Bone marrow (tissue), 2 donors: Measurements from ENCODE around the gene RBM43.
"Not testable (repeated sequence)": the region's sequence is repeated elsewhere in the genome, so short reads cannot be mapped to it uniquely, and the experiment has no call there.

Experiments used
- DNase-seq, 2 donors: peaks; one replicate each; lab custom pipeline; 2025; lab: John Stamatoyannopoulos, UW

RBM43 gene

DNA sequence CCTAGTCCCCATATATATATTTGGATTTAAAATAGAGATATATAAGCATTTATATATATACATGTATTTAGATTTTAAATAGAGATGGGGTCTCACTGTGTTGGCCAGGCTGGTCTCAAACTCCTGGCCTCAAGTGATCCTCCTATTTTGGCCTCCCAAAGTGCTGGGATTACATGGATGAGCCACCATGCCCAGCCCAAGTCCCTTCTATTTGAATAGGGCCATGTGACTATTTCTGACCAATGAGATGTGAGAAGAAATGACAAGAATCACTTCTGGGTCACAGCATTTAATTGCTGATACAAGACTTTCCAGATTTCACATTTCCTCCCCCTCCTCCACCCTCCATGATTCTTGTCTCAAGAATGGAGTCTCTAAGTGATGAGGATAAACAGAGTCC is 6.4 kb upstream of the RBM43 start:
- no peak for DNase-seq

- no peak for DNase-seq
These were observed 5.9 kb upstream of the RBM43 start for GRCh38 chr2:151267537-151267936.

DNA sequence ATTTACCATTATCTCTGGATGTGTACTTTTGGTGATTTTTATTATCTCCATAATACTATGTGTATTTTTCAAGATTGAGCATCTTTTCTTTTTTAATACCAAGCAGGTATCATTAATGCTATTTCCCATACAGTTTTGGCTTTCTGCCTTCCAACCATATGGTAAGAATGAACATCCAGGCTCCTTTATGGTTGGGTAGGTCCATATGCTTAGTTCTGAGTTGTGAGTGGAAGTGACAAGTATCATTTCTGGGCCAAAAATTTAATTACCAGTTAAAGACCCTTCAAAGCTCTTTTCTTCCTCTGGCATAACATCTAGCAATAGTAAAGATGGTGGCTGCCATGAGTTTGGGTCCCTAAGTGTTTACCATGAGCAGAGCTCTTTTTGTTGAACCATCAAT is 4.3 kb upstream of the RBM43 start:
- no peak for DNase-seq

DNA sequence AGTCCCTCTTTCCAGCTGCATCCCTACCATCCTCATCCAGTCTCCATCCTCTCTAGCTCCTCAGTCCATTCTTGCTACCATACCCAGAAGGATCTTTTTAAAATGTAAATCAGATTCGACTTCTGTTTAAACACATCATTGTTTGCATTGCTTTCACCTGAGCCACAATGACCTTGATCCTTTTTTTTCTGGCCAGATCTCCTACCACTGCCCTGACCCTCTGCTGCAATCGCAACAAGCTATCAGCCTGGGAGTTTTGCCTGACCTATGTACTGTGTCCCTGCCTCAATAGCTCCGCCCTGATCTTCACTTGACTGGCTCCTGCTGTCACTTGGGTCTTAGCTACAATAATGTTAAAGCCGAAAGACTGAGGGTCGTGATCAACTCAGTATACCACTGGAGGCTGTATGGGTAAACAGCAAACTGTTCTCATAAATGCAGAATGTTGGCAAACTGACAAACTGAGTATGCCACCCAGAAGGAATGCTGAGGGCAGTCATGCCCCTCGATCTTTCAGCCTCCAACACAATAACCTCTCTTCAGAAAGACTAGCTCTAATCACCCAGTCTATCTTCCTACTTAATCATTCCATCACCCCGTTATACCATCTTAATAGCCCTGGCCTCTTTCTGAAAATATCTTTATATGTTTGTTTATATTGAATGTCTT is 2.6 kb upstream of the RBM43 start:
- DNase-seq = no peak

GRCh38 chr2:151262629-151263028 is 966 bp upstream of the RBM43 start:
- no peak for DNase-seq

- DNase-seq = no peak
These were observed 271 bp upstream of the RBM43 start for GRCh38 chr2:151261977-151262291.

DNA sequence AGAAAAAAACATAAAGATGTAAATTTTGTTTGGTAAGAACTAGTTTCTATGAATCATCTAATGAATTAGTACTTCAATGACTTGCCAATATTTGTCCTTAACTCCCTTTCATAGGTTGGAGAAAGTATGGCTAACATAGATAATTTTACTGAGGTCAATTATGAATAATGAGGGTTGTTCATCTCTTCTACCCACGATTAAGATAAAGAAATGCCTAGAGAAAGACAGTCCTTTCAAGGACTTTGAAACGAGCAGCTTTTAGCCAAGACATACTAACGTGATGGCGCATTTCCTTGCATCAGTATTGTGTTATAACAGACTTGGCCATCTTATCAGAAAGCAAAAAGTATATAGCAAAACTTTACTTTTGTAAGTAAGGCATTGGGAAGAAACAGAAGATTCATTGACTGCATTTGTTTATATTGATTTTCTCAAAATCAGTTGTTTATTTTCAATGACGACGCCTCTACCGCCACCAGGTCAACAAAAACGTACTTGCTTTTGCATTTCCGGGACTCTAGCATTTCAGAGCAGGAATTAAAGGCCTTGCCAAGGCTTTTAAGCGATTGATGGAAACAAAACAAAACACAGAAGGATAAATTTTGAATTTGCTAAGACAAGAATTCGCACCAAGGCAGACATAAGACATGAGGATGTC is 961 bp downstream of the RBM43 start:
- no peak for DNase-seq

GRCh38 chr2:151258121-151258520 is 3.5 kb downstream of the RBM43 start:
- no peak for DNase-seq

- DNase-seq = no peak
These were observed 9.0 kb downstream of the RBM43 start for GRCh38 chr2:151252646-151253045.

DNA sequence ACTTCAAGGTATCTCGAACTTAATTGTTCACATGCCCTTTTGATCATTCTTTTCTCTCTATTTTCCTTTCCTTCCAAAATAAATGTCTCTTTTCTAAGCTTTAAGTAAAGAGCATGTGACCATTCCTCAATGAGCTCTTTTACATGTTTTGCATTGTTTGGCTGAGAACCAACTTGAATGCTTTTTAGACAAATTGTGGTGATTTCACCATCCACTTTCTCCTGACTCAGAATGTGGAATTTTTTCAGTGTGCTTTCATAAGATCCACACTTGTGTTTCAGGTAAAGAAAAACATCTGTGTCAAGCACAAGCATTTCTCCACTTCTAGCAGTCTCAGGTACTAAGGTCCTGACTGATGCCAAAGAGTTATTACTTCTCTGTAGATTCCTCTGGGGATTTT is 10.7 kb downstream of the RBM43 start:
- DNase-seq = no peak

- DNase-seq = no peak
These were observed 14.2 kb downstream of the RBM43 start for GRCh38 chr2:151247432-151247831.

GRCh38 chr2:151246152-151246551 is 15.5 kb downstream of the RBM43 start:
- no peak for DNase-seq

- no peak for DNase-seq
These were observed 18.2 kb downstream of the RBM43 start for GRCh38 chr2:151243468-151243867.

DNA sequence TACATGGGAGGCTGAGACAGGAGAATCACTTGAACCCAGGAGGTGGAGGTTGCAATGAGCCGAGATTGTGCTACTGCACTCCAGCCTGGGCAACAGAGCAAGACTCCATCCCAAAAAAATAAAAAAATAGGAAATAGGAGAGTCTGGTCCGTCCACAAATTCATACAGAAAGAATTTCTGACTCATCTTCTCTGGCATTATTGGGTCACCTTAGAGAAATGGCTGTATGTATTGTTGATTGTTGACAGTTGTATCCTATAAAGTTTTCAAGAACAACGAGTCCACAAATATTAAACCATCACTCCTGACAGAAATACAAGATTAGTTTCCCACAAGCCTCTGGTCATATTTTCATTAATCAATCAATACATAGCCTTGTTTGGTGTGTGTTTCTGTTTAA is 20.4 kb downstream of the RBM43 start:
- DNase-seq = no peak

DNA sequence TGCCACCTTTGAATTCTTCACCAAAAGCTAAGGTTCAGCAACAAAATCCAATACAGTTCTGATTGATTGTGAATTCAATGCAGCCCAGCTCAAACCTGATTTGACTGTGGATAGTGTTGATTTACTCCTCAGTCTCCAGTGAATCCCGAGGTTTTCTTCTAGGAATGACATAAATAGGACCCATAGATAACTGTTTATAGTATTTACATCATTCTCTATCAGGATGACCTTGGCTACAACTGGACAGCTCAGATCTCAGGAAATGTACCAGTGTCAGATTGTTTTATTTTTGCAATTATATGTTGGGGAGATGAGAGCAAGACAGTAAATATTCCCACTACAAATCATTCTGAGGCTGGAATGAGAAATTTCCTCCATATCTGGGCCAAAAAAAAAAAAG is 21.2 kb downstream of the RBM43 start:
- no peak for DNase-seq

- DNase-seq = no peak
These were observed 22.0 kb downstream of the RBM43 start for GRCh38 chr2:151239624-151240023.

GRCh38 chr2:151238527-151239487 is 22.9 kb downstream of the RBM43 start:
- peak in 1 of 2 donors; percentile 47 for DNase-seq

GRCh38 chr2:151237422-151238025 is 24.1 kb downstream of the RBM43 start:
- DNase-seq = no peak

- DNase-seq = not testable (repeated sequence)
These were observed 27.9 kb downstream of the RBM43 start for GRCh38 chr2:151233760-151234159.

- not testable (repeated sequence) for DNase-seq
These were observed 28.4 kb downstream of the RBM43 start for GRCh38 chr2:151233288-151233687.

- DNase-seq = no peak
These were observed 31.0 kb downstream of the RBM43 start for GRCh38 chr2:151230627-151231140.

GRCh38 chr2:151228847-151229512 is 32.7 kb downstream of the RBM43 start:
- no peak for DNase-seq
